Ovary (tissue), 3 donors: ENCODE measurements around the gene ZNF541.

ENCODE experiments used
- CTCF ChIP-seq, 3 donors: fragments of 450-650 bp in 2 of 3; fragments of 200-600 bp in 1 of 3; IDR thresholded peaks; one replicate each; pipeline versions ENCODE4 v1.5.1 to v1.8.0; 2016 to 2022; ENCODE audit warnings: antibody characterized with exemption in 3 of 3, mild to moderate bottlenecking in 1 of 3
- POLR2A ChIP-seq: fragments of 450-650 bp; IDR thresholded peaks from one replicate; pipeline ENCODE4 v1.6.1; 2017; ENCODE audit warnings: antibody characterized with exemption, mild to moderate bottlenecking, moderate library complexity
- donor health status: DM: no; HTN: no; CAD: no.

GRCh38 chr19:47615714-47616113, 42.8 kb upstream of the ZNF541 start:
- TF ChIP-seq CTCF (IDR thresholded peaks at IDR 0.05) = no peak
- TF ChIP-seq POLR2A = no peak
